Fibroblast of lung (primary cell): Measurements from ENCODE around the gene CCDC157.

Experiments
- EZH2 ChIP-seq: IDR thresholded peaks from 2 replicates; pipeline ENCODE4 v1.5.1; 2012; ENCODE audit warnings: low read length, control low read depth, mild to moderate bottlenecking; ENCODE audit errors: missing control alignments
- TF ChIP-seq, protein P1 (sequence below), 2 donors: IDR thresholded peaks in 1 of 2; conservative IDR thresholded peaks in 1 of 2; 1 replicate in 1 of 2; 2 replicates in 1 of 2; pipeline ENCODE4 v1.5.1; 2011 to 2012; ENCODE audit warnings: low read length in 2 of 2, control low read depth in 1 of 2, inconsistent platforms in 1 of 2, low read depth in 1 of 2, mild to moderate bottlenecking in 1 of 2

GRCh38 chr22:30416403-30416802 is 59.6 kb downstream of the CCDC157 start:
- TF ChIP-seq, protein P1, sequence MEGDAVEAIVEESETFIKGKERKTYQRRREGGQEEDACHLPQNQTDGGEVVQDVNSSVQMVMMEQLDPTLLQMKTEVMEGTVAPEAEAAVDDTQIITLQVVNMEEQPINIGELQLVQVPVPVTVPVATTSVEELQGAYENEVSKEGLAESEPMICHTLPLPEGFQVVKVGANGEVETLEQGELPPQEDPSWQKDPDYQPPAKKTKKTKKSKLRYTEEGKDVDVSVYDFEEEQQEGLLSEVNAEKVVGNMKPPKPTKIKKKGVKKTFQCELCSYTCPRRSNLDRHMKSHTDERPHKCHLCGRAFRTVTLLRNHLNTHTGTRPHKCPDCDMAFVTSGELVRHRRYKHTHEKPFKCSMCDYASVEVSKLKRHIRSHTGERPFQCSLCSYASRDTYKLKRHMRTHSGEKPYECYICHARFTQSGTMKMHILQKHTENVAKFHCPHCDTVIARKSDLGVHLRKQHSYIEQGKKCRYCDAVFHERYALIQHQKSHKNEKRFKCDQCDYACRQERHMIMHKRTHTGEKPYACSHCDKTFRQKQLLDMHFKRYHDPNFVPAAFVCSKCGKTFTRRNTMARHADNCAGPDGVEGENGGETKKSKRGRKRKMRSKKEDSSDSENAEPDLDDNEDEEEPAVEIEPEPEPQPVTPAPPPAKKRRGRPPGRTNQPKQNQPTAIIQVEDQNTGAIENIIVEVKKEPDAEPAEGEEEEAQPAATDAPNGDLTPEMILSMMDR (conservative IDR thresholded peaks at IDR 0.05 in 1 of 2, IDR thresholded peaks at IDR 0.05 in 1 of 2; ENCODE audit: low read depth in 1 of 2, low read length in 2 of 2), result no peak
- no peak for TF ChIP-seq EZH2
